Spleen (tissue), 11 donors: ENCODE data around the gene UGDH. TPM values are rescaled to one million over a fixed set of nuclear protein-coding genes. Genes with fewer than 3 reads are reported as not detected.

ENCODE experiments used
- DNase-seq: peaks from one replicate; pipeline ENCODE4 v3.0.0-alpha.2; 2020
- H3K27ac ChIP-seq, 8 donors: fragments of 200-600 bp; sonication (generic) in 7 of 8; 1 replicate in 4 of 8; 2 replicates in 4 of 8; pipeline versions ENCODE4 v1.5.0 to v1.8.0; 2016 to 2021; ENCODE audit warnings: inconsistent platforms in 4 of 8, mild to moderate bottlenecking in 4 of 8, moderate library complexity in 1 of 8
- H3K27me3 ChIP-seq, 7 donors: fragments of 200-600 bp; sonication (generic) in 6 of 7; replicated peaks in 1 of 7; 1 replicate in 4 of 7; 2 replicates in 3 of 7; pipeline versions ENCODE4 v1.5.0 to v1.8.0; 2016 to 2021; ENCODE audit warnings: inconsistent platforms in 3 of 7, mild to moderate bottlenecking in 1 of 7
- H3K36me3 ChIP-seq, 6 donors: fragments of 200-600 bp; sonication (generic) in 5 of 6; 1 replicate in 4 of 6; 2 replicates in 2 of 6; pipeline versions ENCODE4 v1.5.0 to v1.8.0; 2016 to 2021; ENCODE audit warnings: inconsistent platforms in 2 of 6
- H3K4me1 ChIP-seq, 6 donors: fragments of 200-600 bp; sonication (generic) in 5 of 6; 1 replicate in 3 of 6; 2 replicates in 3 of 6; pipeline versions ENCODE4 v1.5.0 to v1.8.0; 2016 to 2021; ENCODE audit warnings: inconsistent platforms in 3 of 6
- H3K4me3 ChIP-seq, 8 donors: fragments of 200-600 bp; sonication (generic) in 7 of 8; 1 replicate in 4 of 8; 2 replicates in 4 of 8; pipeline versions ENCODE4 v1.5.0 to v1.8.0; 2016 to 2021; ENCODE audit warnings: inconsistent platforms in 4 of 8, mild to moderate bottlenecking in 4 of 8, moderate library complexity in 2 of 8
- H3K9me3 ChIP-seq, 8 donors: fragments of 200-600 bp; sonication (generic) in 7 of 8; 1 replicate in 4 of 8; 2 replicates in 4 of 8; pipeline versions ENCODE4 v1.5.0 to v1.8.0; 2016 to 2021; ENCODE audit warnings: inconsistent platforms in 4 of 8
- POLR2A ChIP-seq, 3 donors: fragments of 450-650 bp; IDR thresholded peaks; one replicate each; pipeline ENCODE4 v1.5.1; 2017; ENCODE audit warnings: antibody characterized with exemption in 3 of 3, mild to moderate bottlenecking in 1 of 3
- POLR2AphosphoS5 ChIP-seq, 3 donors: sonication (generic); formaldehyde crosslinking; IDR thresholded peaks; one replicate each; pipeline ENCODE4 v1.5.1; 2017; ENCODE audit warnings: antibody characterized with exemption in 3 of 3
- WGBS, 5 donors: extraction: QIAGEN DNeasy Blood & Tissue Kit in 3 of 5; methylation state at CpG; one replicate each; pipeline versions ENCODE4 v1.1.5 to v1.1.7; 2013 to 2018; 5-methylcytosine and 5-hydroxymethylcytosine counted together
- intact Hi-C: fragments of 100-400 bp; cut with DNase I; formaldehyde crosslinking; loops from one replicate; pipeline ENCODE4 v1.15.0; 2023; ENCODE audit warnings: low total_unique reads
- polyA plus RNA-seq, 3 donors: library from polyadenylated mRNA; stranded (reverse); fragments of 200-250 nt; gene quantifications; one replicate each; pipeline ENCODE4 v1.2.1, GENCODE V29; 2013
- total RNA-seq, 7 donors: library from RNA; depleted of rRNA in 3 of 7; stranded (reverse); fragments of >200 nt in 3 of 7; fragmentation: NEBNext Ultra II Directional in 4 of 7; extraction: Animal tissue kit (Norgen Biotek cat#: 25700) in 4 of 7; gene quantifications; one replicate each; pipeline versions ENCODE4 v1.1.0 to v1.2.1, GENCODE V29; 2016 to 2021
- TF ChIP-seq, protein P1 (sequence below), 11 experiments: fragments of 200-600 bp in 7 of 11; fragments of 450-650 bp in 4 of 11; sonication (generic) in 4 of 11; IDR thresholded peaks in 8 of 11; conservative IDR thresholded peaks in 3 of 11; 1 replicate in 7 of 11; 2 replicates in 4 of 11; pipeline versions ENCODE4 v1.4.0 to v1.8.0; 2016 to 2021; ENCODE audit warnings: antibody characterized with exemption in 11 of 11, inconsistent platforms in 4 of 11, mild to moderate bottlenecking in 1 of 11
- donor health status: healthy with polysubstance abuse.
- donor health status: DM: no; HTN: no; CAD: no; lungs with moderate emphysema.
- donor health status: DM: no; HTN: no; CAD: no.
- donor health status: Bipolar disorder and iron deficiency.
- donor health status: healthy.
- donor health status: DM: no; HTN: no; CAD: no.
- donor health status: DM: yes; HTN: yes; CAD: no.

The UGDH gene
- total and polyA plus RNA-seq, 10 donors, result 4.1 to 30.8 (median 17.9) TPM

DNA sequence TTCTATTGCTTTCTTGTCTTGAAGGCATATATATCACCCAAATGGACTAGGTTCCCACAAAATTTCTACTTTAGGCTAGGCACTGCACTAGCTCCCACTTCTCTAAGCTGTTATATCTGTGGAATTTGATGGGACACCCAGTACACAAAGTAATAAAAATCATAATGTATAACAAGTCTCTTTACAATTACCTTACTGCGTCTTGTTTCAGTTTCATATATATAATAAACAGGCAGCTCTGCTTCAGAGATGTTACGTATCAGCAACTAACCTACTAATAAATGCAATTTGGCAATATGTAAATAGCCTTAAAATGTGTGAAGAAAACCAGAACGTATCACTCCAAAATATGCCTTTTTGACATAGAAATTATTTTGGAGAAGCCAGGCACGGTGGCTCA lies 42.0 kb upstream of the UGDH start:
- H3K27ac ChIP-seq, result peak overlapping the region in 2 of 8 donors; percentile 25 to 28
- H3K4me3 ChIP-seq, result peak overlapping the region in 1 of 8 donors; percentile 17
- peaks cover 0 to 15% (median 2%) of the 10 kb centered on the region in 6 donors for H3K4me1 ChIP-seq
- H3K27me3 ChIP-seq, result no peaks in the 10 kb centered on the region
- intact Hi-C loops, result no loop called here
- no peak for DNase-seq
- peaks cover 0 to 3% (median 0%) of the 10 kb centered on the region in 8 donors for H3K9me3 ChIP-seq
- WGBS, 5 donors, result 84 to 92% (median 87%) methylated on average over 4 of the region's 4 CpGs
- TF ChIP-seq POLR2A (IDR thresholded peaks at IDR 0.05) (no peak), POLR2AphosphoS5 (IDR thresholded peaks at IDR 0.05) (no peak)
- TF ChIP-seq, protein P1, sequence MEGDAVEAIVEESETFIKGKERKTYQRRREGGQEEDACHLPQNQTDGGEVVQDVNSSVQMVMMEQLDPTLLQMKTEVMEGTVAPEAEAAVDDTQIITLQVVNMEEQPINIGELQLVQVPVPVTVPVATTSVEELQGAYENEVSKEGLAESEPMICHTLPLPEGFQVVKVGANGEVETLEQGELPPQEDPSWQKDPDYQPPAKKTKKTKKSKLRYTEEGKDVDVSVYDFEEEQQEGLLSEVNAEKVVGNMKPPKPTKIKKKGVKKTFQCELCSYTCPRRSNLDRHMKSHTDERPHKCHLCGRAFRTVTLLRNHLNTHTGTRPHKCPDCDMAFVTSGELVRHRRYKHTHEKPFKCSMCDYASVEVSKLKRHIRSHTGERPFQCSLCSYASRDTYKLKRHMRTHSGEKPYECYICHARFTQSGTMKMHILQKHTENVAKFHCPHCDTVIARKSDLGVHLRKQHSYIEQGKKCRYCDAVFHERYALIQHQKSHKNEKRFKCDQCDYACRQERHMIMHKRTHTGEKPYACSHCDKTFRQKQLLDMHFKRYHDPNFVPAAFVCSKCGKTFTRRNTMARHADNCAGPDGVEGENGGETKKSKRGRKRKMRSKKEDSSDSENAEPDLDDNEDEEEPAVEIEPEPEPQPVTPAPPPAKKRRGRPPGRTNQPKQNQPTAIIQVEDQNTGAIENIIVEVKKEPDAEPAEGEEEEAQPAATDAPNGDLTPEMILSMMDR (IDR thresholded peaks at IDR 0.05 in 8 of 11, conservative IDR thresholded peaks at IDR 0.05 in 3 of 11), result no peak
- peaks cover 0 to 64% (median 21%) of the 10 kb centered on the region in 6 donors for H3K36me3 ChIP-seq

- intact Hi-C loops, result no loop called here
- peak overlapping the region in 2 of 8 donors; percentile 25 to 28 for H3K27ac ChIP-seq
- H3K4me3 ChIP-seq, result peak overlapping the region in 1 of 8 donors; percentile 17
- H3K36me3 ChIP-seq, result peaks cover 0 to 68% (median 21%) of the 10 kb centered on the region in 6 donors
- no peak for DNase-seq
- TF ChIP-seq, protein P1 (IDR thresholded peaks at IDR 0.05 in 8 of 11, conservative IDR thresholded peaks at IDR 0.05 in 3 of 11), result no peak
- TF ChIP-seq POLR2AphosphoS5 (IDR thresholded peaks at IDR 0.05) (no peak), POLR2A (IDR thresholded peaks at IDR 0.05) (no peak)
- H3K4me1 ChIP-seq, result peaks cover 0 to 15% (median 2%) of the 10 kb centered on the region in 6 donors
- peaks cover 0 to 3% (median 0%) of the 10 kb centered on the region in 8 donors for H3K9me3 ChIP-seq
- H3K27me3 ChIP-seq, result no peaks in the 10 kb centered on the region
- whole genome bisulfite sequencing, 5 donors, result 62 to 88% (median 76%) methylated on average over 3 of the region's 3 CpGs
Measured at GRCh38 chr4:39568805-39569204, 41.6 kb upstream of the UGDH start.

GRCh38 chr4:39565878-39566600 lies 38.8 kb upstream of the UGDH start:
- no peak overlapping the region for H3K27ac ChIP-seq
- DNase-seq, result no peak

GRCh38 chr4:39563346-39563847 lies 36.2 kb upstream of the UGDH start:
- no peak overlapping the region for H3K4me3 ChIP-seq
- no peak for DNase-seq
- 89 to 93% (median 91%) methylated on average over 6 of the region's 6 CpGs for WGBS, 5 donors
- no peaks in the 10 kb centered on the region for H3K27me3 ChIP-seq
- no peak overlapping the region for H3K27ac ChIP-seq
- intact Hi-C loops, result no loop called here
- peaks cover 0 to 3% (median 0%) of the 10 kb centered on the region in 8 donors for H3K9me3 ChIP-seq
- no peak for TF ChIP-seq POLR2A (IDR thresholded peaks at IDR 0.05)
- TF ChIP-seq, protein P1 (IDR thresholded peaks at IDR 0.05 in 8 of 11, conservative IDR thresholded peaks at IDR 0.05 in 3 of 11), result no peak
- no peak for TF ChIP-seq POLR2AphosphoS5 (IDR thresholded peaks at IDR 0.05)
- peaks cover 0 to 77% (median 18%) of the 10 kb centered on the region in 6 donors for H3K36me3 ChIP-seq
- H3K4me1 ChIP-seq, result peaks cover 0 to under 1% (median 0%) of the 10 kb centered on the region in 6 donors

More at GRCh38 chr4:39565878-39566600, 38.8 kb upstream of the UGDH start:
- H3K4me3 ChIP-seq, result no peak overlapping the region
- intact Hi-C loops, result no loop called here
- H3K36me3 ChIP-seq, result peaks cover 0 to 77% (median 16%) of the 10 kb centered on the region in 6 donors
- no peaks in the 10 kb centered on the region for H3K27me3 ChIP-seq
- H3K4me1 ChIP-seq, result peaks cover 0 to 15% (median 2%) of the 10 kb centered on the region in 6 donors
- peaks cover 0 to 3% (median 0%) of the 10 kb centered on the region in 8 donors for H3K9me3 ChIP-seq
- 92 to 98% (median 93%) methylated on average over 6 of the region's 6 CpGs for WGBS, 5 donors
- TF ChIP-seq POLR2A (IDR thresholded peaks at IDR 0.05) (no peak), POLR2AphosphoS5 (IDR thresholded peaks at IDR 0.05) (no peak)
